Measurements from ENCODE around the gene C2orf68.
"Not testable (repeated sequence)": the region's sequence is repeated elsewhere in the genome, so short reads cannot be mapped to it uniquely, and the experiment has no call there.

The C2orf68 gene

GRCh38 chr2:85628658-85629057, 16.8 kb upstream of the C2orf68 start:
- DNase-seq (ENCODE audit: low read depth), result no peak

- DNase-seq (ENCODE audit: low read depth), result no peak
Observed at GRCh38 chr2:85623991-85624390, 12.1 kb upstream of the C2orf68 start.

- DNase-seq (ENCODE audit: low read depth), result no peak
Observed at GRCh38 chr2:85621338-85621737, 9.5 kb upstream of the C2orf68 start.

- DNase-seq (ENCODE audit: low read depth), result no peak
Observed at GRCh38 chr2:85619617-85620016, 7.8 kb upstream of the C2orf68 start.

GRCh38 chr2:85617723-85618122, 5.9 kb upstream of the C2orf68 start:
- not testable (repeated sequence) for DNase-seq (ENCODE audit: low read depth)

- DNase-seq (ENCODE audit: low read depth), result no peak
Observed at GRCh38 chr2:85615413-85615728, 3.5 kb upstream of the C2orf68 start.

- DNase-seq (ENCODE audit: low read depth), result not testable (repeated sequence)
Observed at GRCh38 chr2:85614757-85615156, 2.9 kb upstream of the C2orf68 start.

GRCh38 chr2:85613717-85614515, 2.0 kb upstream of the C2orf68 start:
- DNase-seq (ENCODE audit: low read depth), result no peak

GRCh38 chr2:85611217-85611704, 605 bp downstream of the C2orf68 start:
- DNase-seq (ENCODE audit: low read depth), result no peak

- no peak for DNase-seq (ENCODE audit: low read depth)
Observed at GRCh38 chr2:85607268-85608215, 4.3 kb downstream of the C2orf68 start.

- DNase-seq (ENCODE audit: low read depth), result no peak
Observed at GRCh38 chr2:85606116-85606455, 5.8 kb downstream of the C2orf68 start.

GRCh38 chr2:85605406-85606115, 6.3 kb downstream of the C2orf68 start:
- no peak for DNase-seq (ENCODE audit: low read depth)

GRCh38 chr2:85604568-85605339, 7.1 kb downstream of the C2orf68 start:
- no peak for DNase-seq (ENCODE audit: low read depth)

GRCh38 chr2:85604133-85604444, 7.8 kb downstream of the C2orf68 start:
- not testable (repeated sequence) for DNase-seq (ENCODE audit: low read depth)

GRCh38 chr2:85602476-85603234, 9.2 kb downstream of the C2orf68 start, which contains the start of gene TMEM150A:
Gene TMEM150A (minus strand): TSS chr2:85602698. CDS start chr2:85601948, 750 bp downstream.
- DNase-seq (ENCODE audit: low read depth), result no peak

GRCh38 chr2:85601771-85602475, 9.9 kb downstream of the C2orf68 start:
- no peak for DNase-seq (ENCODE audit: low read depth)

- no peak for DNase-seq (ENCODE audit: low read depth)
Observed at GRCh38 chr2:85600951-85601770, 10.7 kb downstream of the C2orf68 start.

- DNase-seq (ENCODE audit: low read depth), result no peak
Observed at GRCh38 chr2:85600235-85600575, 11.7 kb downstream of the C2orf68 start.

GRCh38 chr2:85599468-85600234, 12.2 kb downstream of the C2orf68 start:
- no peak for DNase-seq (ENCODE audit: low read depth)
